HG03442 (cell line): ENCODE results near the gene B3GNT2.
"Not testable (repeated sequence)": the region's sequence is repeated elsewhere in the genome, so short reads cannot be mapped to it uniquely, and the experiment has no call there.

Experiments used
- ATAC-seq: cut with Tn5 transposase; IDR thresholded peaks from one replicate; pipeline ENCODE4 v1.9.1; 2021; ENCODE audit warnings: mild to moderate bottlenecking, moderate library complexity; ENCODE audit not compliant: unreplicated experiment

Gene B3GNT2

DNA sequence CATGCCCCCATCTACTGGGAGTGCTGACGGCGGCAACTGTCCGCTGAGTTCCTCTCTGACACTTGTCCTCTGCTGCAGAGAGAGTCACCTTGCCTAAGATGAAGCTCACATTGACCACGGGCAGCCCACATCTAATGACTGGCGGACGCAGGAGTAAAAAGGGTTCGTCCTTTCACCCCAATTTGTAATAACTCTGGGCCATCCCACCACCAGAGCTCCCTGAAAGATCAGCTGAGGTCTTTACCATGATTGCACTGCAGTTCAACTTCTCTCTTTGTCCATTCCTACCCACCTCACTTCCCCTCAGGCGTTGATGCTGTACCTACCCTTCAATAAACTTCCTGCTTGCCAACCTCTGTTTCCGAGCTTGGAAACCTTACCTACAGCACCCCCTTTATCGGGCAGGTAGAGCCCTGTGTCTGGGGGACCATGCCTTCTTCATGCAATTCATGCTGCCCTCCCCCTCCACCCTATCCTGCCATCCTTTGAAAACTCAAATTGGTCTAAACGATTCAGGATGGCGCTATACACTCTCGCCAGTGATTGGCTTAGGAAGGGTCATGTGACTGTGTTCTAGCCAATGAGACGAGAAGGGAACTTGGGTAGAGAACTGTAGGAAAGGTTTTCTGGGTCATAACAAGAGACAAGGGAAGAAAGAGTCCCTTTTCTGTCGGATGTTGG, 10.3 kb upstream of the B3GNT2 start:
- no peak for ATAC-seq

DNA sequence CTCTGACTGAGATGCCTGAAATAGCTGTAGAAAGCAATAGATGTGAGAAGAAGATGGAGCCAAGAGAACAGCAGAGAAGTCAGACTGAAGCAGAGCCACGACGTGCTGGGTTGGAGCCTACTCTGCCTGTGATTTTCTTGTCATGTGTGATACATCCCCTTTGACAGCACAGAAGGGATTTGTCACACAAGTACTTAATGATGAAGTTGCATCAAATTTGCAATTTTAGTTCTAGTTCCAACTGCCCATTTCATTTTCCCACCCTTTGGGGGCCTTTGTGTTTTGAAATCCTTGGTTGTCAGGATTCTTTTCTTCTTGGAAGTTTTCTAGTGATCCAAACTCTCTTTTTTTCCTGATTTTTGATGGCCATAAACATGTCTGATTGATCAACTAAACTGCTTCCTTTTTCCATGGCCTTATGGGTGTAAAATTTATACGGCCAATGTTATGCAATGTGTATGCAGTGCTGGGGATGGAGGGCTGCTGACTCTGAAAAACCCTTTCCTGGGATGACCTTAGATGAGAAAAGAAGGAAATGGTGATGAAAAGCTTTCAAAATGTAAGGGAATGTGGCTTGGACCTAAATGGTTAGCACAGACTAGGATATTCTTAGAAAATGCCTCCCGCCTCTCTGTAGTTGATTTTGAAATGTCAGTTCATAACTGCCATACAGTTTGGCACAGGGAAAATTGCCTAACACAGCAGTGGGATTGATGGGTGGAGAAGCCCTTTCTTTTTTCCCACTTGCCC, 9.6 kb upstream of the B3GNT2 start:
- no peak for ATAC-seq

DNA sequence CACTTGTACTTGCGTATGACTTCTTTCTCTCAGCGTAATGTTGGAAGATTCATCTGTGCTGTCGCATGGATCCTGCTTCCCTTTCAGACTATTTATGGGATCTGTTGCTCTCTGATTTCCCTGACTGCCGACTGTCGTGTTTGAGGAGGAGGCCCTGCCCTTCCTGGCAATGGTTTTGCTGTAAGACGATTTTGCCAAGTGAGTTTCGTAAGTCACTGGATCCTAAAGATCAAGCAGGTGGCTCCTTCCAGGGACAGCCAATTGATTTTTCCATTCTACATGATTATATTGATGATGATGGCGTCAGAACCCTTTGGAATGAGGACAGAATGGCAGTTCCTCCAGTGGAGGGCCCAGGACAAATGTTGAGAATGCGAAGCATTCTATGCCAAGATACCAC, 8.7 kb upstream of the B3GNT2 start:
- ATAC-seq = no peak

DNA sequence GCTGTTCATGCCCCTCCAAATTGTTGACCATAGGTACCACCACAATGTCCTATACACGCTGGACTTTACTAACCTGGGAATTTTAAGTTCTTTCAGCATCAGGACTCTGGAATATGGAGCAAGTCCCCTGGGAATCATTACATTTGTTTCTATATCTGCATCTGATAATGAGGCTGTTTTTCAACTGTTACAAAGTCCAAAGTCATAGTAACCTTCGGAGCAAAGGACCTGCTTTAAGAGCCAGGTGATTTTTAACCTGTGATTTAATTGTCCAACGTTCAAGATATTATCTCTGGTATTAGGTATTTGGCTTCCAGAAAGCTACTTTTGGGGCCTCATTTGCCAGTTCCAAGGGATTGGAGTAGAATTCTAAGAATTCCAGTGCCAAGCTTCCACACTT, 7.5 kb upstream of the B3GNT2 start:
- no peak for ATAC-seq

DNA sequence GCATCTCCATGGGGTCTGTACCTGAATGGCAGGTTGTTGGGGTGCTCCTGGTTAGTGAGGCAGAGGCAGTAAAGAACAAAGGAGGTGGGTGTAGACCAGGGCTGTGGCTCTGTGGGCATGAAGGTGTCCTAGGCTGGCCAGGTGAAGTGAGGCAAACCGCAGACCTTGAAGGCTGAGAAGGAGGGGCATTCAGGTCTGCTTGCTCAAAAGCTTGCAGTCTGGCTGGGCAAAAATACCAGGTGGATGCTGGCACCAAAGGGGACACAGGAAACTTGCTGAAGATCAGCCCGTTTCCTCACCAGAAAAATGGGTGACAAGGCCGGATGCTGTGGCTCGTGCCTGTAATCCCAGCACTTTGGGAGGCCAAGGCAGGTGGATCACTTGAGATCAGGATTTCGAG, 6.7 kb upstream of the B3GNT2 start:
- no peak for ATAC-seq

DNA sequence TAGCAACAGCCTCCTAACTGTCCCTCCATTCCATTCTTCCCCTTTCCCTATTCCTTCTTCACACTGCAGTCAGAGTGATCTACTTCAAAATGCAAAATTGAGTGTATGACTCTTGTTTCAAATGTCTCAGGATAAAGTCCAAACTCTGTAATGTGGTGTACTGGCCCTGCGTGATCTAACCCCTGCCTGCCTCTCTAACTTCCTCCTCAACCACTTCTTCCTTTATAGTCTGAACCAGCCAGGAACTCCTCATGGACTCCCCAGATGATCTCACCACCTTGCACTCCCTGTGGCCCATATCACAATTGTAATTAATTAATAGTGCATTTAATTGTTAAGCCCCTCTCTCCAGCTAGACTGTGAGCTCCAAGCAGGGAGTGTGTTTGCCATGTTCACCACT, 3.1 kb upstream of the B3GNT2 start:
- no peak for ATAC-seq

DNA sequence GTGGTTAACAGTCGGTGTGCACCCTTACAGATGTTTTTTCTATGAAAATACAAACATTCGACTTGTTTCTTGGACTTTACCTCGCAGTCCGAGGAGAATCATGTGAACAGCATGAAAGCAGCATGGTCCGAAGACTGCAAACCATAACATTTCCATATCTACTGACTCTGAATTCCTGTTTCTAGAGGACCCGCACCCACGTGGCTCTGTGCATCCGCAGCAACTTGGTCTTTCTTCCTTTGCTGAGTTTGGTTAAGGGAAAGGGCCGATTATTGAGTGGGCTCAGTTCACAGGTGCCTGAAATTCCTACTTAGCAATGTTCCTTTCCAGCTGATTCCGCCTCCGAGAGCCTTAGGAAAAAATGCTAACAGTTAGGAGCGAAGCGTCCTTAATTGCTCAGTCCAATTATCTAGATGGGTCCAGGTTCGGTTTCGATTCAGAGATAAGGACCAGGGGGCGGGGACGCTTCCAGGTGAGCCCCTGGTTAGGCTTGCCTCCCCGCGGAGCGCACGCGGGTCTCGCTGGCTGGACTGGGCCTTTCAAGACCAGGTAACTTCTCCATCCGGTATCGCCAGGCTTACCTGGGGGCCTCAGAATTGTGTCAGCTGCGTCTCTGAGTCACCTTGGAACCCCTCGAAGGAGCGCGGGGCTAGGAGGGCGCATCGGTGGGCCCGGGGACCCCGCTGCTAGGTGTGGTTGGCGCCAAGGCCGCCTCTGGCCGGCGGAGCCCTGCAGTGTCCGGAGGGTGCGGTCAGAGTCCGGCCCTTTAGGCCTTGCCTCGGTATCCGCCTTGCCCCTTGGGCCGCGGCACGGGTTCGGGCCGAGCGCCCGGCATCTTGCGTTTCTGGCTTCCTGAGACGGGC, 1.1 kb upstream of the B3GNT2 start:
- no peak for ATAC-seq

DNA sequence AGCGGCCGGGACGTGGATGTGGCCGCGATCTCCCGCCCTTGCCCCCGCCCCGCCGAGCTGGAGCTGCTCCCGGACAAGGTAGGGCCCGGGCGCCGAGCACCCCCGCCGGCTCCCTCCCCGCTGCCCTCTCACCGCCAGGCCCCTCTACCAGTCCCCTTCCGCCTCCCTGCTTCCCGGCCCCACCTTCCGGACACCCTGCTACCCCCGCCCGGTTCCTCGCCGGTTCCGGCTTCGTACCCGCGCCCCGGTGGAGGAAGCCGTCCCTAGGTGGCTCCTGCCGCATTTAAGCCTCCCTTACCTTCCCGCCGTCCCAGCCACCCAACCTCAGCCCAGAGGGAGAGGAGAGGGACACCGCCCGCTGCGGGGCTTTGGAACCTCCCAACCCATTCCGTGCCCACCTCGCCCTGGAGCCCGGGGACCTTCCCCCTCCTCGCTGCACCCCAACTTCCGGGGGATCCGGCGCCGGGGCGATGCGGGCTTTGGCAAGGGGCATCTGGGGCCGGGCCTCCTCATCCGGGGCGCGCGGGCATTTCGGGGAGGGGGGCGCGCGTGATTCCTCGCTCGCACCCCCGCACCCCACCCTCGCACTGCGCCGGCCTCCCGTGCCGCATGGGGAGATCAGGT, 475 bp downstream of the B3GNT2 start:
- peak; percentile 17 for ATAC-seq

DNA sequence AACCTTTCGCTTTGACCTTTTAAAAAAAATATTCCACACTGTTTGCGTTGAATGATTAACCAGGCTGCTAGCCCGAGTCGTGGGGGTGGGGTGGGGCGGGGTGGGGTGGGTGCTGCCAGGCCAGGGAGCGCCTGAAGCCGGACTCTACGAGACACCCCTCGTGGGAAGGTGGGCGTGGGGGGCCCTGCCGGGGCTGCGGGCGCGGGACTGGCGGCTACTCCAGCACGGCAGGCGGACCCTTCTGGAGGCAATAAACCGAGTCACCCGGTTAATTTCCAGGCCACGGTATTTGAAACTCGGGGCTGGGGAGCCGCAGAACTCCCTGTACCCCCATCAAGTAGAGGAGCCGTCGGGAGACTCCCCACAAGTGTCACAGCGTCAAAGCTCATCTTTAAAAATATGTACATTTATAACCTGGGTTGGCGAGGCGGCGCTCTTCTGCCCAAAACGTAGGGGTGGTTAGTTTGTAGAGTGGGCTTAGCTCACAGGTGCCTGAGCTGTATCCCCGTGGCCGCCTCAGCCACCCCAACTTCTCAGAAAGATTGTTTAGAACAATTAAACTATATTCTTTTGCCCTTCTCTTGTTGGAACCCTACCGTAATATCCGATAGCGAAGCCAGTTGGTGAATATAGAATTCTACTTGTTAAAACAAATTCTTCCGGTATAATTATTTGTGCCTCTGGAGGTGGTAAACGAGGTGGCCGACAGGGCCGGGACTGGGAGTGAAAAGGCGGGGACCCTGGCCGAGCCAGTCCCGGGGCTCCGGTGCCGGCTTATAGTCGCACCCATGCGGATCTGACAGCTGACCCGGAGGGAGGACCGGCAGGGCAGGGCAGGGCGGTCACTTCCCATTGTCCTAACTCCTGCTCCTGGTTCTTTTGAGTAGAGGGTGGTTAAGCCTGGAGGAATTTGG, 1.4 kb downstream of the B3GNT2 start:
- ATAC-seq = no peak

DNA sequence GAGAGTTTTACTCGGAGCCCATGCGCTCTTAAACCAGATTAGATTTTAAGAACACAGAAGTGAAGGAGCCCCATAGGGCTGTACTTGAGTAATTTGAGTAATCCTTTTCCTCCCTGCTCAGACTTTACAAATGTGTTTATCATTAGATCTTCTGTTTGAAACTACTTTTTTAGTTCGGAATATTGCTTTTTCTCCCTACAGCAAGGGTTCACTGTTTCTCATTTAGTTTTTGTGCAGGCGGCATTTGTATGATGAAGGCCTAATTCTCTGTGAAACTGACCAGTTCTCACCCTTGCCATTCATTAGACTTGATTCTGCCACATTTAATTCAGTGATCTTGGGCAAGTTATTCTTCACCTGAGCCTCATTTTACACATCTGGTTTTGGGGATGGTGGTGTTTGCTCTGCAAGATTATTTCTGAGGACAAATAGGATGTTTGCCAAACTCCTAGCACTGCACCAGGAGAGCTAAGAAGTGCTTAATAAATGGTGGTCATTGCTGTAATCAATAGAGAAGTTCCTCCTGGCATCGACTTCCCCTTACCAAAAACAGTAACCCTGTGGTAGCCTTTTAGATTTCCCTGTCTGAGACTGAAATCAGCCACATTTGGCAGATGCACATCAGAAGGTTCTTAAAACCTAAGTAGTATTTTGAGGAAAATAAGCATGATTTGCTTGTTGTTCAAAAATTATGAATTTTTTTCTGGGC, 2.2 kb downstream of the B3GNT2 start:
- no peak for ATAC-seq

DNA sequence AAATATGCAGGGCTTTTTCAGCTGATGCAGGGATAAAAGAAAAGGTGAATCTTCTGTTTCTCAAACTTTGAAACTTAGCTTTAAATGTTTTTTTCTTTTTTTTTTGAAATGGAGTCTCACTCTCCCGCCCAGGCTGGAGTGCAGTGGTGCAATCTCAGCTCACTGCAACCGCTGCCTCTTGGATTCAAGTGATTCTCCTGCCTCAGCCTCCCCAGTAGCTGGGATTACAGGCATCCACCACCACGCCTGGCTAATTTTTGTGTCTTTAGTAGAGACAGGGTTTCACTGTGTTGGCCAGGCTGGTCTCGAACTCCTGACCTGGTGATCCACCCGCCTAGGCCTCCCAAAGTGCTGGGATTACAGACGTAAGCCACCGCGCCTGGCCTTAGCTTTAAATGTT, 2.9 kb downstream of the B3GNT2 start:
- ATAC-seq = not testable (repeated sequence)

DNA sequence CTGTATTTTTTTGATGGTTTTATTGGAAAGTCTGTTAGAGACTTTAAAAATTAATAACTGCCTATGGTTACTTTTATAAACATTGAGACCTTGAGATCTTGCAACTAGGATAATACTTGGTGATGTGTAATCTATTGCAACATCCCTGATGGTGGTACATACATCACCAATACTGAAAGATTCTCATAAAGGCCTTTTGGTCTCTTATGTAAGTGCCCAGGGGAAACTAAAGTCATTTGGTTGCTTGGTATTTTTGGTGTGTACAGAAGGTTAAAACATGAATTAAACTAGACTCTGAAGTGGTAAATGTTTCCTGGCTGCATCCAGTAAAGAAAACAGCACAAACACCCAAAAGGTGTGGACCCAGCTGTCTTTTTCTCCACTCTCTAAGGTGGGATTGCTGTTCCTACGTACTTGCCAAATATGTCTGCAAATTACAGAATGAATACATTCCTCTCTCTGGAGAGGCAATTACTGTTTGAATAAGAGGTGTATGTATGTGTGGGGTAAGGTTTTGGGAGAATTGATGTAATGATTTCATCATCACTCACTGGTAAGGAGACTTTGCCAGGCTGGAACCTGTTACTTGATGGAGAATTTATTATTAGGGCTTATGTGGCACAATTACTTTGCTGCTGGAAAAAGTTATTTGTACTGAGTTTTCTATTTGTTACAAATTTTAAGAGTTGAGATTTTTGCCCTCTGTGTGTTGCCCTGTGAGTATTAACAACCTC, 3.6 kb downstream of the B3GNT2 start:
- no peak for ATAC-seq

DNA sequence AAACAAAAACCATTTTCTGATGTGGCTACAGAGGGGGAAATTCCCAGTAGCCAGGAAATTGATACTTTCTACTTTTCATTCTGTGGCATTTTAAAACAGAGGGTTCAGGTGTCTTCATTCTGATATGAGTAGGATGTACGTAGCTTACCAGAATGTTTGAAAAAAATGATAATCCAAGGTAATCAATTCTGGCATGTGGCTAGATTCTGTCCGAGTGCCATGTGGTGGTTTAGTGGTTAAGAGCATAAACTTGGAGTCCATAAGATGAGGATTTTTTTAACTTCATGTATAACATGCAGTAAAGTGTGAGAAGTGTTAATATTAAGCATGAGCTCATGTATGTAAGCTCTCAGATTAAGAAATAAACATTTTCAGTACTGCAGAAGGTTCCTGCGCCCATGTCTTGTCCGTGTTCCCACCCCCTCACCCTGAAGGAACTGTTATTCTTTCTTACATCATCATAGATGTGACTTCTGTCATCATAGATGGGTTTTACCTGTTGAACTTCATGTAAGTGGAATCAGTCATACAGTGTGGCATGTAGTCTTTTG, 4.5 kb downstream of the B3GNT2 start:
- no peak for ATAC-seq

DNA sequence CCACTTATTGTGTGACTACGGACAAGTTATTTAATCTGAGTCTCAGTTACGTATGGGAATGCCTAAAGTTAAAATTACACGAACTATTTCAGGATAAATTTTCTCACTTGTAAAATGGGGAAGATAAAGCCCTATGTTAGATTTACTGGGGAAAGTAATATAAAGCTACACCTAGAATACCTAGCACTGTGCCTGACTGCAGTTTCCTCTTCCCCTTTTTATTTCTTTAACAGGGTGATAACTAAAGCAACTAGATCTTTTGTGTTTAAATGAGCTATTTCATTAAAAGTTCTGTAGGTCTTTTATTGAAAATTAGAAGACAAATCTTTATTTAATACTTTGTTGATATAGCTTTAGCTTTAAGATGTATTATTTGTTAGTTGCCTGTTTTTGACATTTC, 5.0 kb downstream of the B3GNT2 start:
- no peak for ATAC-seq

DNA sequence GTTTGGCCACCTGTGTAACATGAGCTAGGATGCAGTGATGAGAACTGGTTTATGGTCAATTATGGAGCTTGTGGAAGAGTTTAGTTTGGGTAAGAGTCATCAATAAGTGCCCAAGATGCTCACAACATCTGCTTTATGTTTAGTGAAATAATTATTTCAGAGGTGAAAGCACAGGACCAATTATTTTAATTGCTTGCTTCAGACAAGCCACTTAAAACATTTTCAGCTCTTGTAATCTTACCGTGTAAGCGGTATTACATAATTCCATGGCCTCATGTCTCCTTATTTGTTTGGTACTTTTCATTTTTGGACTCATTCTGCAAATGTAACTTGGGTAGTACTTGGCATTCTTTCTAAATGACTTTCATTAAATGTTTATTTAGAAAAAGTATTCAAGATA, 5.4 kb downstream of the B3GNT2 start:
- ATAC-seq = no peak

DNA sequence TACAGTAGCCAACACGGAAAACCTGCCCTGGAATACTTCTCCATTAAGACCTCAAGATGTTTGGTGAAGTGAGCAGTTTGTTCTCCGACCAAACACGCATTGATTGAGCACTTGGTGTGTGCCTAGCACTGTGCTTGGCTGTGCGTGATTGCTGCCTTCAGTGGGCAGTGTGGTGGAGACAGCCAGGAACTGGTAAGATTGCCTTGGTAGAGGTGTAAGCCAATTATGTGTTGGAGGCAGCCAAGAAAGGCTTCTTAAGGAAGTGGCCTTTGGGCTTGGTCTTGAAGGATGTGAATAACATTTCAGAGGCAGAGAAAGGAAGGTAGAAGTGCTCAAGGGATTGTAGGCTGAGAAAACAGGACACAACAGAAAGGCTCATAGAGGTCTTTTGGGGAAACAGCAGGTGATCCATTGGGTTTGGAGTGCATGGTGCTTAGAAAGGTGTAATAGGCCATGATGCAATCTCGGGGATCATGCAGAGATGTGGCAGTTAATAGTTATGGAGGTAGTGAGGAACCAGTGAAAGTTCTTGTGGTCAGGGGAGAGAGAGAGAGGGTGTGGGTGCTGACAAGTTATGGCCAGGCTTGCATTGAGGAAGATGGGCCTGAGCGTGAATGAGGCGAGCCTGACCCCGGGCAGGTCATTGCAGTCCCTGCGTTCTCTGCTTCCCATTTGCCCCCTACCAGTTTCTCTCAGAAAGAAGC, 6.3 kb downstream of the B3GNT2 start:
- ATAC-seq = peak; percentile 45

DNA sequence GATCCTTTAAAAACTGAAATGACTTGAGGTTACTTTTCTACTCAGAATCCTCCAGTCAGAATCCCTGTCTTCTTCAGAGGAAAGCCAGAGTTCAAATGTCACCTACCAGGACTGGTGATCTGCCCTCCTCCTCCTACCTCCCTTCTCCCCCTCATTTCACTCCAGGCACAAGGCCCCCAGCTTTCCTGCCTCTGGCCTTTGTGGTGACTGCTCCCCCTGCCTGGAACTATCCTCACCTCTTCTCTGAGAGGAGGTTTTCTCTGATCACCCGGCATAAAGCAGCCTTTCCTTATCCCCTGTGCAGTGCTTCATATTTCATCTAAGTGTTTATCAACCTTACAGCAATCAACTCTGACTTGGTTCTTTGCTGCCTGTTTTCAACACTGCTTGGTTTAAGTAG, 6.8 kb downstream of the B3GNT2 start:
- no peak for ATAC-seq

DNA sequence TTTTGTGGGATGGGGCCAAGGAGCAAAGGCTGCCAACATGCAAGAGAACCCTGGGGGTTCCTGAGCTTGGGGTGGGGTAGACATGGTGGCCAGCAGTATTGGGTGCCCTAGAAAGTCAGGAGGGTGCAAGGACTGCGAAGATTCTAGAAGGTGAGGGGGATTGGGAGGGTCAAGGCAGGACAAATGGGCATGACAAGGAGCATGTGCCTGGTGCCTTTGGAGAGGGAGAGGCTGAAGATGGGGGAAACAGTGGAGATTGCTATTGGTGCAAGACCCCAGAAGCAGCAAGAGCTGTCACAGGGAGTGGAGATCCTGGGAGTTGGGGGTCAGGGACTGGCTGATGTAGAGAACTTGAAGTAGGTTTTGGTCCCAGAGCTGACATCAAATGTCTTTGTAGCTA, 7.5 kb downstream of the B3GNT2 start:
- ATAC-seq = no peak
